AG08396 (cell line): ENCODE results near the gene BTNL8.
"Not testable (repeated sequence)": the region's sequence is repeated elsewhere in the genome, so short reads cannot be mapped to it uniquely, and the experiment has no call there.

Source experiments
- DNase-seq: peaks from one replicate; pipeline ENCODE4 v3.0.0; 2012; ENCODE audit warnings: low spot score, mixed read lengths

Gene BTNL8

DNA sequence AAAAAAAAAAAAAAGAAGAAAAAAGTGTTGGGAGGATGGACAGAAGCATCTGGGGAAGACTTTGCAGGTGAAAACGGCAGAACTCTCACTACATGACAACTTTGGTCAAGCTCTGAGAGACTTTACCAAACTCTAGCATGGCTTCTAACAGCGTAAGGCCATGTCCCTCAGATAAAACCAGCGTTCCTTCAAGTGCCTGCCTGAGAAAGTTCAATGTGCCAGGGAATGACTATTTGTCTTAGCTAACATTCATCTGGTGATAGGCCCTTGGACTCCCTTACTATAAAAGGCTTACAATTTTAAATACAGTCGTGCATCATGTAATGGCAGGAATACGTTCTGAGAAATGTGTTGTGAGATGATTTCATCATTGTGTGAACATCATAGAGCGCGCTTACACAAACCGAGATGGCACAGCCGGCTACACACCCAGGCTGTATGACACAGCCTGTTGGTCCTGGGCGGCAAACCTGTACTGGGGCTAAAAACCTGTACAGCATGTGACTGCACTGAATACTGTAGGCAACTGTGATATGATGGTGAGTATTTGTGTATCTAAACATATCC lies 23.0 kb upstream of the BTNL8 start:
- no peak for DNase-seq

- DNase-seq, result not testable (repeated sequence)
Observed at GRCh38 chr5:180885845-180886529, 13.0 kb upstream of the BTNL8 start.

- DNase-seq, result no peak
Observed at GRCh38 chr5:180889381-180889780, 9.6 kb upstream of the BTNL8 start.

DNA sequence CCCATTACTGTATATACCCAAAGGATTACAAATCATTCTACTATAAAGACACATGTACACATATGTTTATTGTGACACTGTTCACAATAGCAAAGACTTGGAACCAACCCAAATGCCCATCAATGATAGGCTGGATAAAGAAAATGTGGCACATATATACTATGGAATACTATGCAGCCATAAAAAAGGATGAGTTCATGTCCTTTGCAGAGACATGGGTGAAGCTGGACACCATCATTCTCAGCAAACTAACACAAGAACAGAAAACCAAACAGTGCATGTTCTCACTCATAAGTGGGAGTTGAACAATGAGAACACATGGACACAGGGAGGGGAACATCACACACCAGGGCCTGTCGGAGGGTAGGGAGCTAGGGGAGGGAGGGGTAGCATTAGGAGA lies 3.6 kb upstream of the BTNL8 start:
- not testable (repeated sequence) for DNase-seq

DNA sequence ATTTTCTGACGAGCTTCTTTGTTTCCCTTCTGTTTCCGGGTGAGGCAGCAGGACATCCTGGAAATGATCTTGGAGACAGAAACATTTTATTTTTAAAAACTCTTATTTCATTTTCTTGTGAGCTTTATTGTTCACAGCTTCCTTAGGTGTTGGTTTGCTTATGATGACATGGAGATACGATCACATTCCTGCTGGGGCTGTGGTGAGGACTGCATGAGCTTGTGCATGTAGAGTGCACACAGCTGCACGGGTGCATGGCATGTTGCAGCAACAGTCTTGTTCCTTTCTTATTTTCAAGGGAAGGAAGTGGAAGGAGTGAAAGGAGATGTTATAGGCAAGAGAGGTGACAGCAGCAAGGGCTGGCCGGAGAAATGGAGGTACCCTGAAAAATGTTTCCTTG lies 1.2 kb downstream of the BTNL8 start:
- DNase-seq, result no peak

DNA sequence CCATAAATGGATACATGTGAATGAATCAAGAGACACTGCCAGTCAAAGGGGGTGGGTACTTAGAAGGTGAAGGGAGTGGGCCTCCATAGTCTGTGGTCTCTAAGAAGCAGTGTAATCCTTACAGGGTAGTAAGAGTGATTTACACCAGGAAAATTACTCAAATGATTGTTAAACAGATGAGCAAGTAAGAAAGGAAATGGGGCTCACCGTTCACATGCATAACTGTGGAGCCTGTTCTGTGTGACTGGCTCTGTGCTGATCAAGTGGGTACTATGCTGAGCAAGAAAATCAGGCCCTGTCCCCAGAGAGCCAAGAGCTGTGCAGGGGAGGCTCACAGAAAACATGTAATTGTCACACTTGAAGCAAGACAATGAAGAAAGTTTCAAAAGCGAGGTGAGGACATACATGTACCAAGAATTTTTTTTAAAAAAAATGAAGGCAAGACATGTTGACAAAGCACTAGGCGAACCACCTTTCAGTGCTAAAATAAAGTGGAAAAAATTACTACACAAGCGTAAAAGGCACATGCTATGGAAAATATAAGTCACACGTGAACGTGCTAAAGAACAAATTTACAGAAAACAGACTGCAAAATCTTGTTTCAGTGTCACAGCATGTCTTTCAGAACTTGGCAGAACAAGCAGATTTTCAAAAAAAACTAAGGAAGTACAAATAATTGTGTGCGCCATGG lies 2.5 kb downstream of the BTNL8 start:
- DNase-seq, result no peak

GRCh38 chr5:180908400-180908799 lies 9.4 kb downstream of the BTNL8 start:
- no peak for DNase-seq

- DNase-seq, result no peak
Observed at GRCh38 chr5:180908998-180909731, 10.2 kb downstream of the BTNL8 start.

- DNase-seq, result no peak
Observed at GRCh38 chr5:180909782-180910181, 10.8 kb downstream of the BTNL8 start.

DNA sequence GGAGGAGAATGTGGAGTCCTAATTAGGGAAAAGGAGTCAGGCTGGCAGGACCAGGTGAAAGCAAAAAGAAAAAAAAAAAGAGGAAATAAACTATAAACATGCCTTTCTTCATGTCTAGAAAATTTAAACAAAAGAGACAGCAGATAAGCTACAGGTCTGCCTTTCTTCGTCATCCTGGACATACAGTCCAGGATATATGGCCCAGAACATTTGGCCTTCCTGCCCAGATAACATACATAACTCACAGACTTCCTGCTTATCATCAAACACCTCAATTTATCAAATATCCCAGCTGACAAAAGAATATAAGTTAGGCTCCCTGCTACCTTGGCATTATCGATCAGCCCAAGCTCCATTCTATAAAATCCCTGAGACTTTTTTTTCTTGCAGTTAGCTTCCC lies 11.2 kb downstream of the BTNL8 start:
- no peak for DNase-seq

GRCh38 chr5:180910735-180911134 lies 11.8 kb downstream of the BTNL8 start:
- no peak for DNase-seq

- DNase-seq, result no peak
Observed at GRCh38 chr5:180914646-180915045, 15.7 kb downstream of the BTNL8 start.

- no peak for DNase-seq
Observed at GRCh38 chr5:180915924-180916323, 17.0 kb downstream of the BTNL8 start.

- no peak for DNase-seq
Observed at GRCh38 chr5:180918380-180918779, 19.4 kb downstream of the BTNL8 start.

DNA sequence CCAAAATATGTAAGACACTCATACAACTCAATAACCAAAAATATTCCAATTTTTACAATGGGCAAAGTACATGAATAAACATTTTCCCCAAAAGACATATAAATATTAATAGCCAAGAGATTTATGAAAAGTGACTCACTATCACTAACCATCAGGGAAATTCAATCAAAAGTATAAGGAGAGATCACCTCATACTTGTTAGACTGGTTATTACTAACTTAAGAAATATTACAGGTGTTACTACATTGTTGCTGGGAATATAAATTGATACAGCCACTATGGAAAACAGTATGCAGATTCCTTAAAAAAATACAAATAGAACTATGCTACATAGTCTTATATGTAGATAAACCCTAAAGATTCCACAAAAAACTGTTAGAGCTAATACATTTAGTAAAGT lies 21.8 kb downstream of the BTNL8 start:
- DNase-seq, result no peak

DNA sequence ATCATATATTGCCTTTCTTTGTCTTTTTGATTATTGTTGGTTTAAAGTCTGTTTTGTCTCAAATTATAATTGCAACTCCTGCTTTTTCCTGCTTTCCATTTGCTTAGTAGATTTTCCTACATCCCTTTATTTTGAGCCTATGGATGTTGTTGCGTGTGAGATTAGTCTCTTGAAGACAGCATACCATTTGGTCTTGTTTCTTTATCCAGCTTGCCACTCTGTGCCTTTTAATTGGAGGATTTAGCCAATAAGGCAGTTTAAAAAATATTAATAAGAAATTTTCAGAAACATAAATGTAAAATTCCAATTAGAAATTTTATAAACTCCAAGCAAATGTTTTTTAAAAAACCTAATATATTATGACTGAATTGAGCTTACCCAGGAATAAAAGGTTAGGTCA lies 24.0 kb downstream of the BTNL8 start:
- DNase-seq, result no peak

DNA sequence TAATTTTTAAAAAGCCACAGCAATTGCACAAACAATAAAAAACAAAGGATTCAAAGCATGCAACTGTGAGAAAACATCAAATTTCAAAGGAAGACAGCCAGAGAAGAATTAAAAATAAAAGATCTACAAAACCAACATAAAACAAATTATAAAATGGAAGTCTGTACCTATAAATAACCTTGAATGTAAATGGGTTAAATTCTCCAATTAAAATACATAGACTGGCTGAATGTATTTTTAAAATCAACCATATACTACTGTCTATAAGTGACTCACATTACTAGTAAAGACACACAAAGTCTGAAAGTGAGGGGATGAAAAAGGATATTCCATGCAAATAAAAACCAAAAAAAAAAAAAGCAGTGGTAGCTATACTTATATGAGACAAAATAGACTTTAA lies 33.7 kb downstream of the BTNL8 start:
- DNase-seq, result no peak

DNA sequence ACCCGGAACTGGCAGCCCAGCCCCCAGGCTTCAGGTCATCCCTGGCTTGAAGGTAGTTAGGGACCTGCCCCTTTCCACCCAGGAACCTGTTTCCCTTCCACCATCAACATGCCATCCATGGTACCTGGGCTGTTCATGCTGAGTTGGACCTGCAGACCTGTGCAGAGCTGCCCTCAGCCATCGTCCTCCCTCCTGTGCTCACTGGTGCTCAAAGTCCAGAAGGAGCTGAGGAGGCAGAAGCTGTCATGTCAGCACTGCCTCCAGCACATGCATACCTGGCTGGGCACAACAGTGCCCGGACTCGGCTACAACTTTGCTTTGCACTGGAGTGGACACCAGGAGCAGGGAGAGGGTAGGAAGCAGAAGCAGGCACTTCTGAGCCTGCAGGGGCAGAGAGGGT lies 36.2 kb downstream of the BTNL8 start:
- DNase-seq, result no peak

GRCh38 chr5:180938294-180938693 lies 39.3 kb downstream of the BTNL8 start:
- no peak for DNase-seq

GRCh38 chr5:180950291-180950949 lies 51.5 kb downstream of the BTNL8 start:
- no peak for DNase-seq

DNA sequence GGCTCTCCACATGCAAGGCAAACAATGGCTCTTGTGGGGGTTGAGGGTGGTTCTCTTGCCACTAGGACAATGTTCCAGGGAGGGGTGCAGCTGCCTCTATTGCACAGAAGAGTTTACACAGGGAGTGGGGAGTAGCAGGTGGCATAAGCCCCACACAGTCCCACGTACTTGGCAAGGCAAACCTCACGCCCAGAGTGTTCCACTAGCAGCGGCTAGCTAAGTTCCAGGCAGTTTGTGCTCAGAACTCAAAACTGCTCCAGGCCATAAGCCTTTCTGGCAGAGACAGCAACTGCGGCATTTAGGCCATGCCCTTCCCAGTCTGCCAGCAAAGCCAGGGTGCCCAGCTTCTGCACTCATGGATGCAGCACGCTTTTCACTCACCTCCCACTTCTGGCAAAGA lies 60.7 kb downstream of the BTNL8 start:
- no peak for DNase-seq

DNA sequence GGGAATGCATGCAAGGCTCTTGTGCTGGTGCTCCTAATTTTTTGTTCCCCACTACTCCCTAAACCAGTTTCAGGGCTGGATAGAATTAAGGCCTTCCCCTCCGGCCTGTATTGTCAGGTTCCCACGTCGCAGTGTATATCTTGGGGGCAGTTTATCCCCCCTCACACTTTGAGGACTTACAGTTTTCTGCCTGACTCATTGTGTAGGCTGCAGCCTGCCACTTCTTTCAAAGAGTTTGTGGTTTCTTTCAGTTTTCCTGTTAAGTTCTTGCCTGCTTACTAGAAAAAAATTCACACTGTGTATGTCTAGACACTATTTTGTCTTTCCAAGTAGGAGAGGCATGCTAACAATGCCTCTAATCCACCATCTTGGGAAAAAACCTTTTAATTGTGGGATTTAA lies 61.2 kb downstream of the BTNL8 start:
- no peak for DNase-seq
